Left ventricle myocardium inferior (tissue), 1 donor: ENCODE data around the gene CC2D2B. TPM values are rescaled to one million over a fixed set of nuclear protein-coding genes. Genes with fewer than 3 reads are reported as not detected.
"Not testable (repeated sequence)": the region's sequence is repeated elsewhere in the genome, so short reads cannot be mapped to it uniquely, and the experiment has no call there.

Experiments
- DNase-seq: peaks from one replicate; pipeline ENCODE4 v3.0.0-alpha.2; 2020
- H3K27ac ChIP-seq: fragments of 200-600 bp; replicated peaks from 2 replicates; pipeline ENCODE4 v1.8.0; 2021
- H3K27me3 ChIP-seq: fragments of 200-600 bp; 2 replicates; pipeline ENCODE4 v1.8.0; 2021; ENCODE audit warnings: low read depth
- H3K36me3 ChIP-seq: fragments of 200-600 bp; 2 replicates; pipeline ENCODE4 v1.8.0; 2021
- H3K4me1 ChIP-seq: fragments of 200-600 bp; 2 replicates; pipeline ENCODE4 v1.8.0; 2021
- H3K4me3 ChIP-seq: fragments of 200-600 bp; 2 replicates; pipeline ENCODE4 v1.8.0; 2021; ENCODE audit warnings: mild to moderate bottlenecking, moderate library complexity
- H3K9me3 ChIP-seq: fragments of 200-600 bp; replicated peaks from 2 replicates; pipeline ENCODE4 v1.8.0; 2021
- CTCF ChIP-seq: fragments of 200-600 bp; IDR thresholded peaks from 2 replicates; pipeline ENCODE4 v1.8.0; 2021; ENCODE audit warnings: antibody characterized with exemption, mild to moderate bottlenecking, borderline replicate concordance
- intact Hi-C: fragments of 100-400 bp; cut with micrococcal nuclease; formaldehyde crosslinking; loops from one replicate; pipeline ENCODE4 v1.11.0; 2022
- total RNA-seq: library from RNA; stranded (reverse); fragmentation: NEBNext Ultra II Directional; extraction: Animal tissue kit (Norgen Biotek cat#: 25700); gene quantifications from one replicate; pipeline ENCODE4 v1.2.1, GENCODE V29; 2021
- donor health status: DM: no; HTN: yes; CAD: no; lungs with severe emphysema.

The CC2D2B gene
- total RNA-seq, 1 donor from 2014 or later: 0.30 TPM

GRCh38 chr10:95909561-95909960, 1.8 kb downstream of the CC2D2B start:
- TF ChIP-seq CTCF: no peak
- Histone ChIP-seq H3K36me3 (no peaks in the 10 kb centered on the region), H3K27ac (no peak overlapping the region), H3K4me1 (peaks cover 17% of the 10 kb centered on the region), H3K4me3 (no peak overlapping the region), H3K27me3 (no peaks in the 10 kb centered on the region), H3K9me3 (no peaks in the 10 kb centered on the region)
- intact Hi-C loops: no loop called here
- DNase-seq: no peak

GRCh38 chr10:95916039-95916438, 8.3 kb downstream of the CC2D2B start:
- H3K4me1 ChIP-seq, intact Hi-C loops, H3K27ac ChIP-seq, H3K27me3 ChIP-seq, DNase-seq, H3K9me3 ChIP-seq, H3K4me3 ChIP-seq, H3K36me3 ChIP-seq: not testable (repeated sequence)

GRCh38 chr10:95920798-95921426, 13.1 kb downstream of the CC2D2B start:
- TF ChIP-seq CTCF: no peak
- intact Hi-C loops: no loop called here

GRCh38 chr10:95925033-95925432, 17.3 kb downstream of the CC2D2B start:
- Histone ChIP-seq H3K27ac (no peak overlapping the region), H3K27me3 (no peaks in the 10 kb centered on the region), H3K36me3 (no peaks in the 10 kb centered on the region), H3K4me3 (no peak overlapping the region), H3K4me1 (no peaks in the 10 kb centered on the region), H3K9me3 (peaks cover 7% of the 10 kb centered on the region)
- intact Hi-C loops: no loop called here
- no peak for TF ChIP-seq CTCF
- no peak for DNase-seq

More at GRCh38 chr10:95920798-95921426, 13.1 kb downstream of the CC2D2B start:
- H3K4me3 ChIP-seq: no peak overlapping the region
- no peaks in the 10 kb centered on the region for H3K9me3 ChIP-seq
- H3K4me1 ChIP-seq: no peaks in the 10 kb centered on the region
- no peak overlapping the region for H3K27ac ChIP-seq
- H3K36me3 ChIP-seq: no peaks in the 10 kb centered on the region
- no peak for DNase-seq
- no peaks in the 10 kb centered on the region for H3K27me3 ChIP-seq

GRCh38 chr10:95935429-95935828, 27.7 kb downstream of the CC2D2B start:
- DNase-seq: no peak
- peaks cover 15% of the 10 kb centered on the region for H3K36me3 ChIP-seq
- H3K4me3 ChIP-seq: no peak overlapping the region
- intact Hi-C loops: no loop called here
- TF ChIP-seq CTCF: no peak
- H3K27ac ChIP-seq: no peak overlapping the region
- H3K4me1 ChIP-seq: no peaks in the 10 kb centered on the region
- H3K27me3 ChIP-seq: no peaks in the 10 kb centered on the region
- H3K9me3 ChIP-seq: peaks cover 14% of the 10 kb centered on the region

- no peak overlapping the region for H3K4me3 ChIP-seq
- H3K4me1 ChIP-seq: no peaks in the 10 kb centered on the region
- H3K27me3 ChIP-seq: no peaks in the 10 kb centered on the region
- no peak for TF ChIP-seq CTCF
- no peak for DNase-seq
- no peak overlapping the region for H3K27ac ChIP-seq
- H3K9me3 ChIP-seq: peaks cover 36% of the 10 kb centered on the region
- intact Hi-C loops: no loop called here
- H3K36me3 ChIP-seq: peaks cover 7% of the 10 kb centered on the region
Observed at GRCh38 chr10:95941115-95941514, 33.3 kb downstream of the CC2D2B start.
